ENCODE data around the gene RASAL1. TPM values are rescaled to one million over a fixed set of nuclear protein-coding genes. Genes with fewer than 3 reads are reported as not detected.
"Not testable (repeated sequence)": the region's sequence is repeated elsewhere in the genome, so short reads cannot be mapped to it uniquely, and the experiment has no call there.

RASAL1 gene
- total RNA-seq, 1 donor from 2014 or later: not detected

DNA sequence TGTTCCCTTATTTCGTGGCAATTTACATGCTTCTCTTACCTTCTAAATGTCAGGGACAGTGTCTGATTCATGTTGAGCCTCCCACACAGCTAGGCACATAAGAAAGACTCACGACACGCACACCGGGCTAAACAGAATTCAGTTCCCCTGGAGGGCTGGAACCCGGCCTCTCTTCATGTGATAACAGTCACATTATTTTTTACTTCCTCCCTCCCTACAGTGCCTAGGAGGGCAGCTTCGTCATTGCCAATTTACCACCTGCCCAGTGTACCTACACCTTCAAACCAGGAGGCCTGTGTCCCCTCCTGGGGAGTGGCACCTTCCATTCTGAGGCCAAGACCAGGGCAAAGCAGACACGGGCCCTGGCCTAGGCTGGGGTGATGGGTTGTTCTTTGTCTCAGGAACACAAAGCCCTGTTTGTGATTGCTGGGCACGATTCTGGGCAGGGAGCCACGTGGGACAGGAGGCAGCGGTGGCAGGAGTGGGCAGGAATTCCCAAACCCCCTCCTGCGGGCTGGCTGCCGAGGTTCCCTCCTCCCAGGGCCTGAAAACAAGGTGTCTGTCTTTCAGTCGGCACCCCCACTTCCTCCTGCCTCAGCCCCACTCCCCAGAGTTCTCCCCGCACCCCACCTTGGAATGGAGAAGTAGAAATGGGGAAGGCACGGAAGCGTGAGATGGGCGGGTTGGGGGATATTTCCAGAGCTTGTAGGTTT, 6.8 kb upstream of the RASAL1 start:
- DNase-seq (ENCODE audit: low read depth in 2 of 2): no peak

DNA sequence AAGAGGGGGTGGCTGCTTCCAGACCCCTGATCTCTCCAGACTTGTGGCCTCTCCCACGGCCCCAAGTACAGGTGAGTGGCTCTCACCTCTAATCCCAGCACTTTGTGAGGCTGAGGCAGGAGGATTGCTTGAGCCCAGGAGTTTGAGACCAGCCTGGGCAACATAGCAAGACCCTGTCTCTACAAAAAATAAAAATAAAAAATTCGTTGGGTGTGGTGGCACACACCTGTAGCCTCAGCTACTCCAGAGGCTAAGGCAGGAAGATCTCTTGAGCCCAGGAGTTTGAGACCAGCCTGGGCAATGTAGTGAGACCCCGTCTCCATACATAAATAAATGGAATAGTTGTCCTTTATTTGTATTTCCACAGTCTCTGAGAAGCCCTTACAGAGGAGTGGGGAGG, 6.2 kb upstream of the RASAL1 start:
- not testable (repeated sequence) for DNase-seq (ENCODE audit: low read depth in 2 of 2)

- no peak for DNase-seq (ENCODE audit: low read depth in 2 of 2)
Measured at GRCh38 chr12:113140706-113141105, 5.1 kb upstream of the RASAL1 start.

GRCh38 chr12:113138826-113139225, 3.3 kb upstream of the RASAL1 start:
- no peak for DNase-seq (ENCODE audit: low read depth in 2 of 2)

DNA sequence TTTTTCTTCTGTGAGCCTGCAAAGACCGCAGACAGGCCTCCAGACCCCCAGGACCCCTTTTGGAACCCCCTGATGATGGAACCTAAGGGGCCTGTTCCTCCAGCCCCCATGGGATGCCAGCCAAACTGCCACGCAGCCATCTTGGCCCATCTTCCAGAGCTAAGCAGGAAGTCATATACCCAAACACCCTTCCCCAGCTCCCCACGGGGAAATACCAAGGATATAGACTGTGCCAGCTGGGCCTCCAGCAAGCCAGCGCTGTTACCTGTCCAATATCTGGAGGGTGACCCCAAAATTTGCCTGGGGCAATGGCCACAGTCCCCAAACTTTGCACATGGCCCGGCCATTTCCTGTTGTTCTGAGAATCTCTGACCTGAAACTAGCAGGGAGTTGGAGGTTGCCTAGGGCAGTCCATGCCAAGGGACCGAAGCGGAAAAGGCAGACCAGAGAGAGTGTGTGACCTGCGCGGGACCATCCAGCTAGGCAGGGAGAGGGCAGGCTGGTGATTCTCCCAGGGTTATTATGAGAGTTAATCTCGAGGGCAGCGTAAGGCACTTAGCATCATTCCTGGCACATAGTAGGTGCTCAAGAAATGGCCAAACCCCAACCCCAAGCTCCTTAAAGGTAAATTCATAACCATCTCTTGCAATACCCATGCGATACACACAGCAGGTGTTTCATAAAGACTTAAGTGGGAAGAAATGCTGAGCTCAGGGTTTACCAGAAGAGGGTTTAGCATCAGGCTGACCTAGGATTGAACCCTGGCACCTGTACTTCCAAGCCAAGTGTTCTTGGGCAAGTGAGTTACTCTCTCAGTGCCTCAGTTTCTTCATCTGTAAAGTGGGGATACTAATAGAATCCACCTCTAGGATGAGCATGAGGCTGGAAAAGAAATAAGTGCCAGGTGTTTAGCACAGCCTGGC, 2.6 kb upstream of the RASAL1 start:
- no peak for DNase-seq (ENCODE audit: low read depth in 2 of 2)

DNA sequence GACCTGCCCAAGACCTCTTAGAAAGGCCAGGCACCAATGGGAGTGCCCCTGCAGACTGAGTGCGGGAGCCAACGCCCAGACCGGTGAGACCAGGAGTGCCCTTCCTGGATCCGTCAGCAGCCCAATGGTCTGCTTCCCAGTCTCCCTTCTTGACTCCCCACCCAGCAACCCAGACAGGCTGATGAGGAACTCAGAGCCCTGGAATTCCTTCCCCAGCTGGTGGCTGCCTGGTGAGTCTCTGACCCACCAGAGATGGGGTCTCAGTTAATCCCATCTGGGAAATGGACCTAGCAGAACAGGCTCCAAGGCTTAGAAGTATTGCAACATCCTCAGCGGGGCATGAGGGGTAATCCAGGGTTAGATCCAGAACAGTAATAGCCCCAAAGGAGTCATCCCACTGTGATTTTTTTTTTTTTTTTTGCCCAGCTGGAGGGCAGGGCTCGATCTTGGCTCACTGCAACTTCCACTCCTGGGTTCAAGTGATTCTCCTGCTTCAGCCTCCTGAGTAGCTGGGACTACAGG, 1.5 kb upstream of the RASAL1 start:
- DNase-seq (ENCODE audit: low read depth in 2 of 2): no peak

DNA sequence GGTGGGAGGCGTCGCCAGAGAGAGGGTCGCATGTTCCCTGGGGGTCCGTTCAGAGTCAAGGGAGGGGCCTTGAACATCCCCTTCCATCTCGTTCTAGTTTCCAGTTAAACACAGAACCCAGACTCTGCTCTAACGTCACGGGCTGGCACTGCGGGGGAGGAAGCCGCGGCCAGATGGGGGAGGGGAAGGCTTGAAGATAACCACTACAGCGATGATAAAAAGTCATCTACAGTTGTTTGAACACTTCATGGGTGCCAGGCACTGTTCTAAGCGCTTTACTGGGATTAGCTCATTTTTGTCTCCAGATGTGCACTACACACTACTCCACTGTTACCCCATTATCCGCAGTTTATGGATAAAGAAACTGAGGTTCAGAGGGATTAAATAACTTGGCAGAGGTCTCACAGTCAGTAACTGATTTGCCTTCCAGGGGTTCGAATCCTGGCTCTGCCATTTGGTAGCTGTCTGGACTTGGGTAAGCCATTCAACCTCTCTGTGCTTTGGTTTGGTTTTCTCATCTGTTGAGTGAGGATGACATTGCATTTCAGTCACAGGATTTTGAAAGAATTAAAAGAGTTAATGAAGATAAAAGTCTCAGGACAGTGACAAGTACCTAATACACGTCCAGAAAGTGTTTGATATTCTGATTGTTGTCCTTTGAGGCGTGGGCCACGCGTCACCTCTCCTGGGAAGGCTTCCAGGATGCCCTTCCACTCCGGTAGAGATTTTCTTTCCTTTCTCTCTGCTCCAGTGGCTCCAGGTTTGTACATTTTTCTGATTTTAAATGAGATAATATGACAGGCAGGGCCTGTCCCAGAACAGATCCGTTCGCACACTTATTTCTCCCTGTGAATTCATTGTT, 798 bp upstream of the RASAL1 start:
- DNase-seq (ENCODE audit: low read depth in 2 of 2): no peak

GRCh38 chr12:113134521-113134951, 1.0 kb downstream of the RASAL1 start:
- no peak for DNase-seq (ENCODE audit: low read depth in 2 of 2)

GRCh38 chr12:113134071-113134470, 1.5 kb downstream of the RASAL1 start:
- no peak for DNase-seq (ENCODE audit: low read depth in 2 of 2)

GRCh38 chr12:113133666-113134065, 1.9 kb downstream of the RASAL1 start:
- DNase-seq (ENCODE audit: low read depth in 2 of 2): no peak

- no peak for DNase-seq (ENCODE audit: low read depth in 2 of 2)
Measured at GRCh38 chr12:113133036-113133435, 2.5 kb downstream of the RASAL1 start.

DNA sequence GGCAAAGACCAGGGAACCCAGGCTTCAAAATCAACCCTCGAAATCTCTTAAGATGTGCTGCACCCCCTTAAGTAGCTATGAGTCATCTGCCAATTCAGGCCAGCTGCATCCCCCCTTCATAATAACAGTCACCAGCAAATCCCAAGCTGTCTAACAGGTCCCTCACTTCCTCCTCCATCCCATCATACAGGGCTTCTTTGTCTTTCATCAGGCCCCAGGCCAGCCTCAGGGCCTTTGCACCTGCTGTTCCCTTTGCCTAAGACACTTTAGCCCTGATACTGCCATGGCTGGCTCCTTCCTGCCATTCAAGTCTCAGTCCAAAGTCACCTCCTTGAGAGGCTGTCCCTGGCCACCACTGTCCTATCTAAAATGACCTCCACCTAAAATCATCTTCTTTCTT, 4.0 kb downstream of the RASAL1 start:
- no peak for DNase-seq (ENCODE audit: low read depth in 2 of 2)

- no peak for DNase-seq (ENCODE audit: low read depth in 2 of 2)
Measured at GRCh38 chr12:113130457-113131135, 5.0 kb downstream of the RASAL1 start.

GRCh38 chr12:113129664-113130456, 5.7 kb downstream of the RASAL1 start:
- DNase-seq (ENCODE audit: low read depth in 2 of 2): no peak

DNA sequence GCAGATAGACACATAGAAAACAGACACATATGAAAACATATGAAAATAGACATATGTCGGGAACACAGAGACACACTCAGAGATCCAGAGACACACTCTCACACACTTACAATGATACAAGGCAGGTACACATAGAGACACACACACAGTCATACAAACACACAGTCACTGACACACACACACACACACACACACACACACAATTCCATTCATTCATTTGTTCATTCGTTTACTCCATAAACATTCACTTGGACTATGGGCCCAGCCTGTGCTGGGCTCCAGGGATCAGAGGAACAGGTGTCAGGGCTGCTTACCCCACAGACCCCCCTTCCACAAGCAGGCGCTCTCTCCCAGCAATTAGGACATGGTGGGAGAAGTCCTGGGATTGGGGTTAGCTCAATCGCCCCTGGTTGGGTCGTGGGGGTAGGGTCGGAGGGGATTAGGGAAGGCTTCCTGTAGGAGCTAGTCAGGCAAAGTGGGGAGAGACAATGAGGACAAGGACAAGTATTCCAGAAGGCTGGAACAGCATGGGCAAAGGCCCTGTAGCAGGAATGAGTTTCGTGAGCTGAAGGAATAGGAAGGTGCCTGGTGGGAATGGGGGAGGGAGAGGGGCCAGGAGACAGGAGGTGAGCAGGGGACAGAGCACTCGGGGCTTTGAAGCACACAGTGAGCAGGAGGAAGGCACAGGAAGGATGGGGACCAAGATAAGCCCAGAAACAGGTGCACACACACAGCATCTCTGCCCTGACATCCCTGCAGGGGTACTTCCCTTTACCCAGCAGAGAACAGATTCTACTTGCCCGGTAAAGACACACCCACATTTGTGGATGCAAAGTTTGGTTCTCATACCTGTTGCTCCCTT, 6.5 kb downstream of the RASAL1 start:
- DNase-seq (ENCODE audit: low read depth in 2 of 2): no peak

DNA sequence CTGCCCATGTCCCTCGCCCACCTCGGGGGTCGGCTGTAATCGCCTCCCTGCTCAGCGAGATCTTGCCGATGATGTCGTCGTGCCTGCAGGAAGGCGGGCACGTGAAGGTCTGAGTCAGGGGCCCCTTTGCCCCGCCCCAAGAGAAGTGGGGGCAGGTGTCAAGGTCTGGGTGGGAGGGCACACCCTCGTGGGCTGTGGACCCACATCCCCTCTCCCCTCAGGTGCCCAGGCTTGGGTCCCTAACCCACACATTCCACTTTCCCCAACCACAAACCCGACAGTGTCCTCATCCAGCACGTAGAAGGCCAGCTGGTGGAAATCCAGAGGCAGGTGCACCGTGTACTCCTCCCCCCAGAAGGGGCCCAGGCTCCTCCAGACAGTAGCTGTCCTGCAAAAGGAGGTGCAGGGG, 7.8 kb downstream of the RASAL1 start:
- DNase-seq (ENCODE audit: low read depth in 2 of 2): no peak

DNA sequence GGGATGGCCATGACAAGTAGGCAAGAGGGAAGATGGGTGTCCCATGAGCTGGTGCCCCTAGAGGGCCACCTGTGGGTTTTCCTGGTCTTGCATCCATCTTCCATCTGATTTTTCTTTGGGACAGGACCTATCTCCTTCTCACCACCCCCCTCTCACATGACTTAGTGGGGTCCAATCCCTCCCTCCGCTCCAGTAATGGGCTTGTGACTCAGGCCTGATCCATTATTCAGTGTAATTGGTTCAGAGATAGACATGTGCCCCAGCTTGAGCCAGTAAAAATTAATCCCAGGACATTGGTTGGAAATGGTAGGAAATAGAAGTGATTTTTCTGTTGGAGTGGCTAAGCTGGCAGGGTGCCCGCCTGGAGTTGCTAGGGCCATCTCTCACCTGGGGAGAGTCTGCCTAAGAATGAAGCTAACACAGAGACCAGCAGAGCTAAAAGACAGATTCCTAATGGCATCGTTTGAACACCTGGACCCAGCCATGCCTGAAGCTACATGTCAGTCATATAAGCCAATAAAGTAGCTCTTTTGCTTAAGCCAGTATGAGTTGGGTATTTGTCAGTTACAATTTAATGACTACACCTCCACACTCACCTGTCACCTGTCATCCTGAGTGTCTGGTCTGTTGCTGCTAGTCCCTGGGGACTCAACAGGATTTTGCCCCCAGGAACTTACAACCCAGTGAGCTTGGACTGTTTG, 14.7 kb downstream of the RASAL1 start:
- DNase-seq (ENCODE audit: low read depth in 2 of 2): no peak

DNA sequence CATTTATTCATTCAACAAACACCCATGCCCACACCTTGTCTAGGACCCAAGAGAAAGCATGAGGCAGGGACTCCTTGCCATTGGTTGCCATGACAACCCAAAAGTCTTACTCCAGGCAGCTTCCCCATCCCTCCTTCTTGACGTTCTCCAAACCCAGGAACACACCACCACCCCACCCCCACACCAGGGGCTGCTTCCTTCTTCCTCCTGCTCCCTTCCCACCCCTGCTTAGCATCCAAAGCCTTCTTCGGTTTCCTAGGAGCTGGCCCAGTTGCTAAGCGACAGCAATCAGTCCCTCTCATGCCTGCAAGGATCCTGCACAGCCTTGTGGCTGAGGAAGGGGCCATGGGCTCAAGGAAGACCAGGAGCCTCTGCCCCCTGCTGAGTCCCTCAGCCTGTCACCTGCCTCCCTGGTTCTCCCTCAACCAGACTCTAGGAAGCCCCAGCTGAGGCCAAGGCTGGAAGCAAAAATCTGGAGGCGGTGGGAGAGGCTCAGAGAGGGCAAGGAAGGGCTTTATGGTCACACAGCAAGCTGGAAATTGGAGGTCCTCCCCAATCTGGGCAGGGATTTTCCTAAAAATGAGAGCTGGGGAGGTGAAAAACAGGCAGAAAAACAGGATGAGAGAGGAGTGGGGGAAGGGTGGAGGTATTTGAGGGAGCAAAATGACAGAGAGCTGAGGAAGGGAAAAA, 15.4 kb downstream of the RASAL1 start:
- DNase-seq (ENCODE audit: low read depth in 2 of 2): no peak
